PC-3 (cell line): Measurements from ENCODE around the gene PER2.

Experiments
- EZH2 ChIP-seq: fragments of 300-600 bp; sonication (generic); IDR thresholded peaks from one replicate; pipeline ENCODE4 v1.6.1; 2017; ENCODE audit warnings: antibody characterized with exemption, mild to moderate bottlenecking, low read length; ENCODE audit not compliant: unreplicated experiment
- TF ChIP-seq, protein P1 (sequence below): fragments of 300-600 bp; sonication (generic); conservative IDR thresholded peaks from 2 replicates; pipeline ENCODE4 v1.5.1; 2017; ENCODE audit warnings: antibody characterized with exemption, low read depth, mild to moderate bottlenecking, low read length

DNA sequence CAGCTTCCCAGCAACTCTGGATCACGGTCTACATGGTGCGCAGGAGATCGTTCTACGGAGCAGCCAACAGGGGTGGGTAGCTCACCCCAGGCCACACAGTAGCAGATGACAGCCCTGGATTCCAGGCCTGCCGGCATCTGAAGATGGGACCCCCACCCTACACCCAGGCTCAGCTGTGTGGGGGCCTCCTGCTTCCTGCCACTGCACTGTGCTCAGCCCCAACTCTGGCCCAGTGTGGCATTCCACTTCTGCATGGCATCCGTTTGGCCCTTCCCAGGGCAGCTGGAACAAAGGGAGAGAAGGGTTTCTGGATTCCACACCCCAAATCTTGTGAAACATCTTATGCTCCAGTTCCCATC lies 9.1 kb downstream of the PER2 start:
- TF ChIP-seq, protein P1, sequence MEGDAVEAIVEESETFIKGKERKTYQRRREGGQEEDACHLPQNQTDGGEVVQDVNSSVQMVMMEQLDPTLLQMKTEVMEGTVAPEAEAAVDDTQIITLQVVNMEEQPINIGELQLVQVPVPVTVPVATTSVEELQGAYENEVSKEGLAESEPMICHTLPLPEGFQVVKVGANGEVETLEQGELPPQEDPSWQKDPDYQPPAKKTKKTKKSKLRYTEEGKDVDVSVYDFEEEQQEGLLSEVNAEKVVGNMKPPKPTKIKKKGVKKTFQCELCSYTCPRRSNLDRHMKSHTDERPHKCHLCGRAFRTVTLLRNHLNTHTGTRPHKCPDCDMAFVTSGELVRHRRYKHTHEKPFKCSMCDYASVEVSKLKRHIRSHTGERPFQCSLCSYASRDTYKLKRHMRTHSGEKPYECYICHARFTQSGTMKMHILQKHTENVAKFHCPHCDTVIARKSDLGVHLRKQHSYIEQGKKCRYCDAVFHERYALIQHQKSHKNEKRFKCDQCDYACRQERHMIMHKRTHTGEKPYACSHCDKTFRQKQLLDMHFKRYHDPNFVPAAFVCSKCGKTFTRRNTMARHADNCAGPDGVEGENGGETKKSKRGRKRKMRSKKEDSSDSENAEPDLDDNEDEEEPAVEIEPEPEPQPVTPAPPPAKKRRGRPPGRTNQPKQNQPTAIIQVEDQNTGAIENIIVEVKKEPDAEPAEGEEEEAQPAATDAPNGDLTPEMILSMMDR: no peak
- TF ChIP-seq EZH2: no peak
